CD4-positive, alpha-beta T cell treated with Interleukin-6 for 4 hours (primary cell): ENCODE measurements around the gene GMDS.

Source experiments
- DNase-seq: peaks from one replicate; pipeline ENCODE4 v3.0.0-alpha.2; 2020; ENCODE audit warnings: mixed read lengths

Gene GMDS

DNA sequence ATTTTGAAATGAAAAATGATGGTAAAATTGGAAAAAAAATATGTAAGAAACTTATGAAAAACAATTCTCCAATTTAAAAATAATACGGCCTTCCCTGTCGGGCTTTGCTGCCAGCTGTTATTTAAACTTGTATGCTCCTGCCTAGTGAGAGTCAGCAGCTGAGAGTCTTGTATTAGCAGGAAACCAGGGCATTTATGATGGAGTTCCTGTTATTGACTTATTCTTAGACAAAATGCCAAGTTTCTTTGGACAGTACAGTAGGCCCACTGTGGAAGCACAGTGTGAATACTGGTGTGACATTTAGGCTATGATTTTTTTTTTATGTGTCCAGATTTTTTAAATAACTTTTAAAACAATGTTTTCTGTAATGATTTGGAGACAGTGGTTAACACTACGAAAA, 42.1 kb downstream of the GMDS start:
- no peak for DNase-seq

DNA sequence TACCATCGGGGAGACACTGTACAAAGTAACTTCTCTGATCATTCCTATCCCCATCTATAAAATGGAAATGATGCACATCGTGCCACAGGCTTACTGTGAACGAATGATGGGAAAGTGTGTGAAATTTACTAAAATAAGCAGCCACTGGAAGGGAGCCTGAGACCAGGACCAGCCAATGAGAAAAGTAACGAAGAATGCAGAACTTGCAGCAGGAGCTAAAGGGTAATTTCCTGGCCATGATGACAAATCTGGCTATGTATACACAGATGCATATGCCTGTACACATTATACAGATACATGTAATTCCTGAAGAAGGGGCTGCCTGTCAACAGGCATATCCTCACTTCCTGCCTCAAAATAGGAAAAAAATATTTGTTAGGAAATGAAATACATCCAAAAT, 47.4 kb downstream of the GMDS start:
- DNase-seq: no peak

DNA sequence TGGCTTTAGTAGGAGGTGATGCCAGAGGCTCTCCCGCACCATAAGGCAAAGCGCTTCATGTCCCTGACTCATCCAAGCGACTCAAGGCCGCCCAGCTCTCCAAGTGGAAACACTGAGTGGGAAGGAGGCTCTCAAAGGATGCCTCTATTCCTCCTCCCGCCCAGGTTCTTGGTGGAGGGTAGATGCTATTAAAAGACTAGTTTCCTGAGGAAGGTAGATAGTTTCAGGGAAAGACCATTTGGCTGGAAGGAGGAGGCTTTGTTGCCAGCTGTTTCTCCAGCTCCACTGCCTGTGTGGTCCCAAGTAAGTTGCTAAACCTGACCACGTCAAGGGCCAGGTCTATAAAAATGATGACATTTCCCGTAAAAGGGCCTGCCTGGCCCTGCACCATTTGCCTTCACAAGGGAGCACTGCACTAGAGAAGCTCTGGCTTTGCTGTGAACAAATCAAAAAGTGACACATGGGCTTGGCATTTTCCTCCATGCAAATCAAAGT, 48.2 kb downstream of the GMDS start:
- no peak for DNase-seq

DNA sequence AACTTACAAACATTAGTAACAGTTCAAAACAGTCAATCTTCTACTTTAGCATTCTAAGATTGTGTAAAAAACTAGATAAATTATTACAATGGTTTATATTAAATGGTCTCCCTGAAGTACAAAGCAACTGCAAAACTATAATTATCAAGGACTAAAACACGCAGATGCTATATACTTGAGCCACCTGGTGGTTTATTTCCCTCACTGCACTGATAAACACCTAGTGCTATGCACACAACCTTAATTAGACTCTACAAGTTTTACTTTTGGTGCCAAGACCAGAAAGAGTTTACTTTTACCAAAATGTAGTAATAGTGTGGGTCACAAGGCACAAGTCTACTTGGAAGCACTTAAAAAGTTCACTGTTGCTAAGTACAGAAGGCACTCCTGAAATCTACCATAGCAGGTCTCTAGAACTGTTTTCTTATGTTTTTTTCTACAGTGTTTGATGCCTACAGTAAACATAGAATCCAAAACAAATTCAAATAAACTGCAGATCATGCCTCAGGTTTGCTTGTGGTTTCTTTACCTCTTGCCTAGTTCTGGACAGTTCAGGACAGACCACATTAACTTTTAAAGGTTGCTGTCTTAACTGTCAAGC, 49.2 kb downstream of the GMDS start:
- DNase-seq: peak; percentile 35

DNA sequence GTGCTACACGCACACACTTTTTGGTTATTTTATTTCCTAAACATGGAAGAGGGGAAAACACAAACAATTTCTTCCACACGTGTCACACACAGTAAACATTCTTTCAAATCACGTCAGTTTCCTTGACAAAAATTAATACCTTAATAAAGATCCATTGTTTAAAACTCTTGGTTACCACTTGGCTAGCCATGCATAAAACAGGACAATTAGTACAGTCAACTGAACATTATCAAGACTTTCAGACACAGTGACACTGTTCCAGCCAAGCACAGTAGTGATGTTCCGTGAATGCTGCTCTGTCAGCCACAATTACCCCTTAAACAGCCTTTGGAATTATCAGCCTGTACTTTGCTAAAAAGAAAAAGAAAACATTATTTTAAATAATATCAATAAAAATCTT, 50.8 kb downstream of the GMDS start:
- DNase-seq: no peak

DNA sequence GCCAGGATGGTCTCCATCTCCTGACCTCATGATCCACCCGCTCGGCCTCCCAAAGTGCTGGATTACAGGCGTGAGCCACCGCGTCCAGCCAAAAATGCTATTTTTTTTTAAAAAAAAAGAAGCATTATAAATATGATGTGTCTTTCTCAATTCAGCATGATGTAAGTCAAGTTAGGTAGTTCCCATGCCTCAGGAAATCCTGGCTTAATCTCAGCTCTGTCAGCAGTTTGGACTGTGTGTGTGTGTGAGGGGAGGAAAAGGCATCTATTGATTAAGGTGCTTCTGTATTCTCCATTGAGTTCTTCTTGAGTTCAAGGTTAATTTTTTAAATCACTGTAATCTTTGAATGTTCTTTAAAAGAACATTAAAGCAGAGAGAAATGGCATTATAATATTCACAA, 51.5 kb downstream of the GMDS start:
- no peak for DNase-seq

DNA sequence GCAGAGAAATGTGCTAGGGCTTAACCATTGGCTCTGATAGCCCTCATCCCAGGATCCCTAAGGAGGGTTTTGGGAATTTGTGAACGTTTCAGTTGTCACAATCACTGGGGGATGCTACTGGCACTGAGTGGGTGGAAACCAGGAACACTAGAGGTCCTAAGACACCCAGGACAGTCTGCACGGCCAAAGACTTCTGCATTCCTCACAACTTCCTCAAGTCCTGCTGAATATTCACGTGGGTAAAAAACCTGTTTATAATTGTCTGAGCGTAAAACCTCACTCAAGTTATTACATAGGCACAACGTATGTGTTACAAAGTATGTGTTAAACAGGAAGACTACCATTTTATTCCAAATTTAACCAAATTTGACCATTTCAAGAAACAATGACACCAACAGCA, 52.4 kb downstream of the GMDS start:
- no peak for DNase-seq

DNA sequence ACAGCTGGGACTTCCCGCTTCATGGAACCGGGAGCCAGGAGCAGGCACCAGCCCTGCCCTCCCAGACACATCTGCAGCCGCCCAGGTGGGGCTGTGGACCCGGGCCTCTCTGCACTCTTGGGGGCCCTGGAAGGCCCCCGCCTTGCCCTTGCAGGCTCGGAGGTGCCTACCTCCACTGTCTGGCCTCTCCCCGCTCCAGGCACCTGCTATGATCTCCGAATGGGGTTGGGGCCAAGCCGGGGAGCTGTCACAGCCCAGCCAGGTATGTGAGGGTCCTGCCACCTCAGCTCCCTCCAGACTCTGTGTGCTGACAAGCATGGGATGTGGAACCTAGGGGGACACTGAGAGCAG, 54.0 kb downstream of the GMDS start:
- no peak for DNase-seq

DNA sequence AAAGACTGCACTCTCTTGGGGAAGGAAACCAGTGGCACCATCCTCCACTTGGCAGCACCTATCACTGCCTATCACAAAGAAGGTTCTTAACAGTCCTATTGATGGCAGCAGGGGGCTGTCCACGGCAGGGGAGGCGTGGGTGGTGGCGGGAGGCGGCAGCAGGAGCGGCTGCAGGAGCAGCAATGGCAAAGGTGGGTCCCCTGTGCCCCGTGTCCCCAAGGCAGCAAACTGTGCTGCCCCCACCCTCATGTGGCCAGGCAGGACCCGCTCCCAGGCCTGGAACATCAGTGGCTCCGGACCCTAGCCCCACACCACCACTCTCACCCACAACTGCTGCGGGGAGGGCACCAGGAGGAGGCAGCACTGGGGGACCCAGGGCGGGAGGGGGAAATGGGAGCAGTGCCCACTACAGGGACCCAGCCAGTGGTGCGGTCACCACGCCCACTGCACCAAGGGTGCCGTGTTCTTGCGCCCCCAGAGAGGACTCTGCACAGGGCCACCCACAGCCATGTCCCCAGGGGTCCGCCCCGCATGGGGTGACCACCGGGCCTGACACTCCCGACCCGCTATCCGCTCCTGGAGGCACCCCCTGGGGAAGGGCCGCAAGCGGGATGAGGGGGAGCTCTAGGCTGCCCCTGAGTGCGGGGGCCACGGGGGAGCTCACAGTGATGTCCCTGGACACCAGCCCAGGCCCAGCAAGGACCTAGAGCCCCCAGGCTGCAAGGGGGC, 54.6 kb downstream of the GMDS start:
- DNase-seq: no peak

DNA sequence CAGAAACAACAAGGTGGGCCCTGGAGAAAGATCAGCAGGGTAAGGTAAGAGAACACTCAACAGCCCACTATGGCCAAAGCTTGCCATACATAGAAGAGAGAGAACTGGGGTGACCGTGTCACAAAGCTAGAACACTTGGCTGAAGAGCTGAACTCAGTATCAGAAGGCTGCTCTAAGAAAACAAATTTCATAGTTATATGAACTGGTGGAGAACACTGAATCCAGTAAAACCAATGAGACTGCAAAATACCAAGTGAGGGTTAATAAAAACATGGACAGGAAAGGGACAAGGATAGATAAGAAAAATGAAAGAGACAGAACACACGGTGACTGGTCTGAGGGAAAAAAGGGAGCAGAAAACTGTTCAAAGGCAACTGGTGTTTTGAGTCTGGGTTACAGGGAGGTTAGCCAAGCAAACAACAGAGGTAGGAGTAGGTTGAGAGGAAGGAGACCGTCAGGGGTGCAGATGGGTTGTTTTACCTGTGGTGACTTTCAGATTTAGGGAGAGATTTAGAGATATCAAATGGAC, 56.5 kb downstream of the GMDS start:
- DNase-seq: no peak

DNA sequence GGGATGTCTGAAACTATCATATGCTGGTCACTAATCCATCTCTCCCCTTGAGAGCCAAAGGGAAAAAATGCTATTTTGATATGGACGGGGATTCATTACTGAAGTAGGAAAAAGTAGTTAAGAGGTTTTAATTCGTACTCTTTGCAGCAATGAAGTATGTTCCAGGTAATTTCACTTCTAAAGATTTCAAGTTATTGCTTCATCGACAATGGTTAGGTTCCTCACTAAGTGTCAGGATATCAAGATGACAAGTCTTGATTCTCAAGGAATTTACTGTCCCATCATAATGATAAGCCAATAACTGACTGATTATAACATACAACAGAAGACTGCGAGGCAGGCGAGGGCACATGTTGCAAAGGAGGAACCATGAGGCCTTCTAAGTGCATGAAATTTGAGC, 57.0 kb downstream of the GMDS start:
- DNase-seq: no peak

DNA sequence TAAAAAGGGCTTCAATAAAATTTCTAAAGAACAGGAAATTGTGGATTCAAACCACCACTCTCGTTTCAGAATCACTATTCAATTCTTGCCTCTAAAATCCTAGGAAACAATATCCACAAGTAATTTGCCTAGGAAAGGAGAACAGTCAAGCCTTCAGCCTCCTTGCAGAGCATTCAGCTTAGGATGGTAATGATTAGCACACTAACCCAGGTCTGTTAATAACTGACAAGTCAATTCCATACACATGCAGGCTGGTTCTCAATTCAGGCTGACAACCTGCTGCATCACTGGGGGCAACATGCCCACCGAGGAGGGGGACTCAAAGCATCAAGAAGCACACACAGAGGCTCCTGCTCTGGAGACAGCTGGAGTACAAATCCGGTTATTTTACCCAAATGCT, 57.6 kb downstream of the GMDS start:
- DNase-seq: no peak

DNA sequence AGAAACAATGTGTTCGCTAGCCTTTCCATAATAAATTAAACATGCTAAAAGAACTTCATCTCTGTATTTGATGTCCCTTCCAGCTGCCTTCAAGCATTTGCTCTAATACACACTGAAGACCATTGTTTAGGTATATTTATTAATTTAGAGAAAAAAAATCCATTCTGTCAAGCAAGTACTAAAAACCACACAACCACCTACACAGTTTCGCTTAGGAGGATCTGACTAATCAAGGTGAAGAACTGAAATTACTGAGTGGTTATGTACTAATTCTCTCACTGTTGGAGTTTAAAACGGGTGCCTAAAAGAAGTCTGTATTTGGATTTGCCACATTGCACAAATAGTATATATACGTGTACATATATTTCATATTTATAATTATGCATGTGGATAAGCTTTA, 58.9 kb downstream of the GMDS start:
- DNase-seq: no peak

DNA sequence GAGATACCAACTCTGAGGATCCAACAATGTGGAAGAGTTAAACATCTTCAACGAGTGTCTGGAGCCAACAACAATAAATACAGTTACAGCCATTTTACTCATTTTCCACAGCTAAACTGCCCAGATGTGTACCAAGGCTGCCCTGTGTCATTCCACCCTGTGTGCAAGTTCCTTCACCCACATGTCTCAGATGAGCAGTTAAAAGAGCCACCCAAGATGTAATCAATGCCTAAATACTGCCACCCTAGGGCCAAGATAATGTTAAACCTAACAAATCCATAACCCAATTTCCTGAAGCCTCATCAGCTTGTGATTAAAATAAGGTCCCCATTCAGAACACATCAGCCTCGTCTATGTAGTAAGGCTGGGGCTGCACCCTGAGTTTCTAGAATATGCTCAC, 59.9 kb downstream of the GMDS start:
- no peak for DNase-seq

DNA sequence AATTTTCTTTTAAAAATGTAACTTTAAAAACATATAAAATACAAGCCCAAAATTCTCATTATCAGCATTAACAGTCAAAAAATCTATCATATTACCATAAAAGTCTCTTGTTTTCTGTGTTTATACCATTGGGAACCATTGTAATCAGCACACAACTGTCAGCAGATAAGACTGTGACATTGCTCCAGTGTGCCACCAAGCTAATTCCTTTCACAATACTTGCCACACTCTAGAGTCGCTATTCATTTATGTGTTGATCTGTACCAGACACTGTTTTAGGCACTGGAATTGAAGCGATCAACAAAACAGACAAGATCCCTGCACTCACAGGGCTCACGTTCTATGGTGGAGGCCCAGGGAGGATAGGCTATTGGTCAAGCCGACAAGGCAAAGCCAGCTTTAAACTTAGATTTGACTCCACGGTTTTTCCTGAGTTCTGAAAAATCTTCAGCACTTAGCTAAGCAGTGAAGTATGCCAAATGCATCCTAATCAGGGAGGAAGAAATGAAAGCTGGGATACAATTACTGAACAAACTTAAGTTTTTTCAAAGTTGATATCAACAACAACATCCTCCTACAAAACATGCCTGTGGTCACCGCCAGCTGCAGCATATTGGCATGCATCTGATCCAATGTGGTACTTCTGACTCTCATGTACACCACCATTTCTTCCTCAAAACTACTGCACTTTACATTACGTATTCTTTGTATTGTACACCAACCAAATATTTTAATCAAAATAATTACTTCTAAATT, 60.5 kb downstream of the GMDS start:
- no peak for DNase-seq

DNA sequence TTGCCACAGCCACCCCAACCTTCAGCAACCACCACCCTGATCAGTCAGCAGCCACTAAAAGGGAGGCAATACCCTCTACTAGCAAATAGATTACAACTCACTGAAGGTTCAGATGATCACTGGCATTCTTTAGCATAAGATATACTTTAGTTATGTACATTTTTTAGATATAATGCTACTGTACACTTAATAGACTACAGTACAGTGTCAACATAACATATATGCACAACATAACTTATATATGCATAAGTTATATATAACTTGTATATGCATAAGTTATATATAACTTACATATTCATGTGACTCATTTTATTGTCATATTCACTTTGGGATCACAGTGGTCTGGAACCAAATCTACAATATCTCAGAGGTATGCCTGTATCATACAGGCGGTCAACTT, 61.7 kb downstream of the GMDS start:
- DNase-seq: no peak

DNA sequence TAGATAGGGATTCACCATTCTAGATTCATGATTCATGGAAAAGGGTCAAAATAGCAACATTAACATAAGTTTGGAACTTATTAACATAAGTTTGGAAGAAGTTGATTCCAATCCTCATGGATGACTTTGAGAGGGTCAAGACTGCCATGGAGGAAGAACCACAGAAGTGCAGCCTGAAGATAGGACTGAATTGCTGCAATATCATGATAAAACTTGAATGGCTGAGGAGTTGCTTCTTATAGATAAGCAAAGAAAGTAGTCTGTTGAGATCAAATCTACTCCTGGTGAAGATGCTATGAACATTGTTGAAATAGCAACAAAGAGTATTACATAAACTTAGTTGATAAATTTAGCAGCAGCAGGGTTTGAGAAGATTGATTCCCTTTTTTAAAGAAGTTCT, 62.2 kb downstream of the GMDS start:
- DNase-seq: no peak

DNA sequence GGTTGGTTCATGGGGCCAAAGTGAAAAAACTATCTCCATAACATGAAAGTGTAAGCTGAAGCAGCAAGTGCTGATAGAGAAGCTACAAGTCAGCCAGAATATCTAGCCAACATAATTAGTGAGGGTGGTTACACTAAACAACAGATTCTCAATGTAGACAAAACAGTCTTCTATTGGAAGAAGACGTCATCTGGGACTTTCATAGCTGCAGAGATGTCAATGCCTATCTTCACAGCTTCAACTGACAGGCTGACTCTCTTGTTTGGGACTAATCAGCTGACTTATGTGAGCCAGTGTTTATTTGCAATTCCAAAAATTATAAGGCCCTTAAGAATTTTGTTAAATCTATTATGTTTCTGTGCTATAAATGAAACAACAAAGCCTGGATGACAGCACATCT, 63.2 kb downstream of the GMDS start:
- no peak for DNase-seq

DNA sequence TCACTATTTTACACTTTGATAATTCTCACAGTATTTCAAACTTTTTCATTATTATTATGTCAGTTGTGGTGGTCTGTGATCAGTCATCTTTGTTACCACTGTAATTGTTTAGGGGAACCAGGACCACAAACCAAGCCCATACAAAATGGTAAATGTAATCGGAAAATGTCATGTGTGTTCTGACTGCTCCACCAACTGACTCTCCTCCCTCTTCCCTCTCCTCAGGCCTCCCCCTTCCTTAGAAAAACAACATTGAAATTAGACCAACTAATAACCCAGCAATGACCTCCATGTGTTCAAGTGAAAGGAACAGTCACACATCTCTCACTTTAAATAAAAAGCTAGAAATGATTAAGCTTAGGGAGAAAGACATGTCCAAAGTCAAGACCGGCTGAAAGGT, 63.8 kb downstream of the GMDS start:
- DNase-seq: no peak

DNA sequence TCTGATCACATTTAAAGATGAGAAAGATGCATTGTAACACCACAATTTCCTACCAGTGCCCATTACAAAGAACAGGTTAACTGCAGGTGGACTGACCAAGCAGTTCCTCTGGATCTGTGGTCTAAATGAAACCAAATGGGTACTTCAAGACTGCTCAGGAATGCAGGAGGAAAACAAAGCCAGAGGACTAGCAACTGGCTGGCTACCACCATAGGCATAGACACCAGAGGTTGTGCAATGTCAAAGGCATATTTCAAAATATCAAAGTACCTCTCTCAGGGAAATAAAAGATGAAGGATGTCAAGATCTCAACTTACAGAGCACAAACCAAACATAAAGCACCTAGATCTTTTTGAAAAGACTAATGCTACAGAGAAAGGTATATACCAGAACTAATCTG, 65.5 kb downstream of the GMDS start:
- no peak for DNase-seq

DNA sequence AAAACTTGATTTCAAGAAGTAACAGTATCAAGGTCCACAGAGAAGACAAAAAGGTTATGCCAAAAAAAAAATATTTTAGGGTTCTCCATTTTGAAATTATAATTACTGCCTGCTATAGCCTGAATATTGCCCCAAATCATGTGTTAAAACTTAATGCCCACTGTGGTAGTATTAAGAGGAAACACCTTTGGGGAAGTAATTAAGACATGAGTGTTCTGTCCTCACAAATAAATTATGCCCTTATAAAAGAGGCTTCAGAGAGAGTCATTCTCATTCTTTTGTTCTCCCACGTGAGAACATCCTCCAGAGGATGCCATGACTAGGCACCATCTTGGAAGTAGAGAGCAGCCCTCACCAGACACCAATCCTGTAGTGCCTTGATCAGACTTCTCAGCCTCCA, 66.2 kb downstream of the GMDS start:
- DNase-seq: no peak

DNA sequence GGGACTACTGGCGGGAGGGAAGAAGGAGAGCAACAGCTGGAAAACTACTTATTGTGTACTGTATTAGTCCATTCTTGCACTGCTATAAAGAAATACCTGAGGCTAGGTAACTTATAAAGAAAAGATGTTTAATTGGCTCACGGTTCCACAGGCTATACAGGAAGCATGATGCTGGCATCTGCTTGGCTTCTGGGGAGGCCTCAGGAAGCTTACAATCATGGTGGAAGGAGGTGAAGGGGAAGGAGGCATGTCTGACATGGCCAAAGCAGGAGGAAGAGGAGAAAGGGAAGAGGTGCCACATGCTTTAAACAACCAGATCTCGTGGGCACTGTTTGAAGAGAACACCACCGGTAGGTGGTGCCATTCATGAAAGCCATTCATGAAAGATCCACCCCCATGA, 67.3 kb downstream of the GMDS start:
- no peak for DNase-seq

DNA sequence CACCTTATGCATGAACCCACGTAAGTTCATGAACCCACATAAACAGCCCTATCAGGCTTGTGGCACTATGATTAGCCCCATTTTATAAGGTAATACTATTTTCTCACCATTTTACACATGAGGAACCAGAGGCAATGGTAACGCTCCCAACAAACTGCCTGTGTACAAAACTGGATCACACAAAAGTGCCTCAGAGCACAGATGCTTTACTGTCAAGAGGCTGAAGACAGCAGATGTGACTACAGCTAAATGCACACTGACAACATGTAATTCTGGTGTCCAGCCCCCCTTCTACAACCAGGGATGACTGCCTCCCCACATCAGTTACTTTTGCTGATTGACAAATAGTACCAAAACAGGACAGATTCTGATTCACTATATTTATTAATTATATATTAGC, 69.6 kb downstream of the GMDS start:
- no peak for DNase-seq
